ENCODE measurements around the gene PTK6.
"Not testable (repeated sequence)": the region's sequence is repeated elsewhere in the genome, so short reads cannot be mapped to it uniquely, and the experiment has no call there.

The PTK6 gene

DNA sequence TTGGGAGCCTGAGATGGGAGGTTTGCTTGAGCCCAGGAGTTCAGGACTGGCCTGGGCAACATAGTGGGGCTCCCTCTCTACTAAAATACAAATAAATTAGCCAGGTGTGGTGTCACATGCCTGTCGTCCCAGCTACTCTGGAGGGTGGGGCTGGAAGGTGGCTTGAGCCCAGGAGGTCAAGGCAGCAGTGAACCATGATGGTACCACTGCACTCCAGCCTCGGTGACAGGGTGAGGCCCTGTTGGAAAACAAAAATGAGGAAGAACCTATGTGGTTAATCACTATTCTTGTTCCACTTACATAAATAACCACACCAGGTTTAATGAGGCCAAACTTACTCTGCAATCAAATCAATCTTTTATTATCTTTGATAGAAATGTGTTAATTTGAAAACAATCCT, 11.2 kb downstream of the PTK6 start:
- DNase-seq: peak; percentile 36

- no peak for DNase-seq
These were observed 12.0 kb downstream of the PTK6 start for GRCh38 chr20:63525185-63525584.

- DNase-seq: peak; percentile 45
These were observed 14.1 kb downstream of the PTK6 start for GRCh38 chr20:63522981-63523611.

GRCh38 chr20:63522091-63522868, 14.9 kb downstream of the PTK6 start:
- peak; percentile 45 for DNase-seq

DNA sequence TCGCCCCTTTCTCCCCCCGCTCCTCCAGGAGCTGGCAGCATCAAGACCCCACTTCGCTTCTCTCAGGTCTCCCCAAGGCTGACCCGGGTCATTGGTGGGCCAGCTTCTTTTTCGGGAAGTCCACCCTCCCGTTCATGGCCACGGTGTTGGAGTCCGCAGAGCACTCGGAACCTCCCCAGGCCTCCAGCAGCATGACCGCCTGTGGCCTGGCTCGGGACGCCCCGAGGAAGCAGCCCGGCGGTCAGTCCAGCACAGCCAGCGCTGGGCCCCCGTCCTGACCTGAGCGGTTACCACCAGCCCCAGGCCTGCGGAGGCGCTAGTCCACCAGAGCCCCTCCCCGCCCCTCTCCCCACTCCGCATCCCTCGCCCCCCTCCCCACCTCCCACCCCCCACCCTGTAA, 15.6 kb downstream of the PTK6 start:
- peak; percentile 46 for DNase-seq

DNA sequence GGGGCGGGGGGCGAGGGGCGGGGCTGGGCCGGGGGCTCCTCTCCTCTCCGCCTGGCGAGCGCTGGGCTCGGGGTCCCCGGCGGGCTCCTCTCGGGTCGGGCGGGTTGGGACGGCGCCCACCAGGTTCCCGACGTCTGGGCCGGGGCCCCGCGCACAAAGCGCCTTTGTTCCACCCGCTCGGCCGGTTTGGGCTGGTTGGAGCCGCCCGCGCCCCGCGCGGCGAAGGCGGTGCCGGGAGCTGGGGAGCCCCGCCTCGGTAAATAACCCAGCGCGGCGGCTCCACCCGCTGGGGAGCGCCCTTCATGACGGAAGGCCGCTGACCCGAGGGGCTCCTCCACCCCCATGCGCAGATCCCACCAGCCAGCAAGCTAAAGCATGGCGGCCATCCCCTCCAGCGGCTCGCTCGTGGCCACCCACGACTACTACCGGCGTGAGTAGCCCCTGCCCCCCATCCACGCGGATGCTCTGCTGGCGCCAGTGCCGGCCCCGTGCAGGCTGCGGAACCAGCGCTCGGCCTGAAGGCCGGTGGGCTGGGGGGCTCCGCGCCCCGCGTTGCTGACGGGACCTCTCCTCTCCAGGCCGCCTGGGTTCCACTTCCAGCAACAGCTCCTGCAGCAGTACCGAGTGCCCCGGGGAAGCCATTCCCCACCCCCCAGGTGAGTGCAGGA, 16.1 kb downstream of the PTK6 start:
- DNase-seq: peak; percentile 84

DNA sequence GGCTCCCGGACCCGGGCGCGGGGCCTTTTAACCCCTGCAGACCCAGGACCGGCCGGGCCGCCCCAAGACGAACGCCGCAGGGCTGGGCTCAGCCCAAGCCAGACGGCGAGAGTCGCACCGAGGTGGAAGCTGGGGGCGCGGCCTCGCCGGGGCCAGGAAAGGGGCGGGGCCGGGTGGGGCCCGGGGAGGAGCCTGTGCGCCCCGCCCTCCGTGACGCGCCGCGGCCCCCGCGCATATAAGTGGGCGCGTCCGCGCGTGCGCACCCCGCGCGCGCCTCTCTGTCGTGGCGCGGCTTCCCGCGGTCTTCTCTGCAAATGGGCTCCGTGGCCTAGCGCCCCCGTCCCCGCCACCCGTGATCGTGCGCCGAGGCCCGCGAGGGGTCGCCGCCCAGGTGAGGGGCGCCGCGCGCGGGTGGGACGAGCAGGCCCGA, 16.7 kb downstream of the PTK6 start, which contains the start of gene PPDPF:
Gene PPDPF (plus strand): TSS at position 262 of the 430 bp plus-strand sequence. CDS start 544 bp downstream, outside the sequence.
- DNase-seq: peak; percentile 92

GRCh38 chr20:63519668-63520503, 17.3 kb downstream of the PTK6 start:
- DNase-seq: peak; percentile 85

DNA sequence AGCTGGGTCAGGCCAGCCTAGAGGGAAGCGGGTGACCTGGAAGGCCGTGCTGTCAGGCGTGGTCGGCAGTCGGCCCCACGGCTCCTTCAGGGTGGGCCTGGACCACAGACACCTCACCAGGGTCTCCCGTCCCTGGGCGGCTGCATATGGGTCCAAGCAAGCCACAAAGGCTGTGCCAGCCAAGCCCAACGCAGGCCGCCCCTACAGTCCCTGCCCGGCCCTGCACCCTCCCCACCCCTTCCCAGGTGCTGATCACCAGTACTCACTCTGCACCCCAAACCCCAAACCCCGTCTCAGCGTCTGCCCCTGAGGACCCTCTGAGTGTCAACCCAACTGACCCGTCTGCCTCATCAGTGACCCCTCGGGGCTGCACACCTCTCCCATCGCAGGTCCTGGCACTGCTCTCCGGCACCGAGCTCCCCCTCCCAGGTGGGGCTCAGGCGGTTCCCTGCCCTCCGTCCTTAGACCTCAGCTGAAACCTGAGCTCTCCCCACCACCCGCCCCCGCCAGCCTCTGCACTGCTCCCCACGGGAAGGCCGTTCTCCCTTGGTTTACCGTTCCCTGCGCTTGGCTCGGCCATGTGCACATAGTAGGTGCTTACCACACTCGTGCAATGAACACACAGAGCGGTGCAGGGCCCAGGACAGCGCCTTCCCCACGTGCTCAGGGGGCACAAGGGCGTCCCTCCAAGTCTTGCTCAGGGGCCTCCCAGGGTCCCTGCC, 18.1 kb downstream of the PTK6 start:
- DNase-seq: peak; percentile 36

- peak; percentile 44 for DNase-seq
These were observed 18.8 kb downstream of the PTK6 start for GRCh38 chr20:63518351-63518861.

- DNase-seq: peak; percentile 43
These were observed 19.5 kb downstream of the PTK6 start for GRCh38 chr20:63517376-63518309.

DNA sequence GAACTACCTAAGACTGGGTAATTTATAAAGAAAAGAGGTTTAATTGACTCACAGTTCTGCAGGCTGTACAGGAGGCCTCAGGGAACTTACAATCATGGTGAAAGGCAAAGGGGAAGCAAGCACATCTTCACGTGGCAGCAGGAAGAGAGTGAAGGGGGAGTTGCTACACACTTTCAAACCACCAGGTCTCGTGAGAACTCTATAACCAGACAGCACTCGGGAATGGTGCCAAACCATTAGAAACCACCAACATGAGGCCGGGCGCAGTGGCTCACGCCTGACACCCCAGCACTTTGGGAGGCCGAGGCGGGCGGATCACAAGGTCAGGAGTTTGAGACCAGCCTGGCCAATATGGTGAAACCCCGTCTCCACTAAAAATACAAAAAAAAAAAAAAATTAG, 22.7 kb downstream of the PTK6 start:
- DNase-seq: not testable (repeated sequence)

GRCh38 chr20:63513207-63513606, 24.0 kb downstream of the PTK6 start:
- no peak for DNase-seq

DNA sequence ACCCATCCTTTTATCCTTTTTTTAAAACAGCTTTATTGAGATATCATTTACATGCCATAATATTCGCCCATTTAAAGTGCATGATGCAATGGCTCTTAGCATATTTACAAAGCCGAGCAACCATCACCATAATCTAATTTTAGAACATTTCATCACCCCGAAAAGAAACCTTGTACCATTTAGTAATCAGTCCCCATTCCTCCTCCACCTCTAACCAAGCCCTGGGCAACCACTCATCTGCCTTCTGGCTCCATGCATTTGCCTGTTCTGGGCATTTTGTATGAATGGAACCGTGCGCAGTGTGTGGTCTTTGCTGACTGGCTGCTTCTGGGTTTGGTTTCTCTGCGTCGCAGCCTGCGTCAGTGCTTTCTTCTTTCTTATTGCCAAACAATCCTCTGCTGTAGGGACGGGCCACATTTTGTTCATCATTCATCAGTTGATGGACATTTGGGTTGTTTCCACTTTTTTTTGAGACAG, 28.1 kb downstream of the PTK6 start:
- no peak for DNase-seq

- no peak for DNase-seq
These were observed 29.0 kb downstream of the PTK6 start for GRCh38 chr20:63508072-63508768.

DNA sequence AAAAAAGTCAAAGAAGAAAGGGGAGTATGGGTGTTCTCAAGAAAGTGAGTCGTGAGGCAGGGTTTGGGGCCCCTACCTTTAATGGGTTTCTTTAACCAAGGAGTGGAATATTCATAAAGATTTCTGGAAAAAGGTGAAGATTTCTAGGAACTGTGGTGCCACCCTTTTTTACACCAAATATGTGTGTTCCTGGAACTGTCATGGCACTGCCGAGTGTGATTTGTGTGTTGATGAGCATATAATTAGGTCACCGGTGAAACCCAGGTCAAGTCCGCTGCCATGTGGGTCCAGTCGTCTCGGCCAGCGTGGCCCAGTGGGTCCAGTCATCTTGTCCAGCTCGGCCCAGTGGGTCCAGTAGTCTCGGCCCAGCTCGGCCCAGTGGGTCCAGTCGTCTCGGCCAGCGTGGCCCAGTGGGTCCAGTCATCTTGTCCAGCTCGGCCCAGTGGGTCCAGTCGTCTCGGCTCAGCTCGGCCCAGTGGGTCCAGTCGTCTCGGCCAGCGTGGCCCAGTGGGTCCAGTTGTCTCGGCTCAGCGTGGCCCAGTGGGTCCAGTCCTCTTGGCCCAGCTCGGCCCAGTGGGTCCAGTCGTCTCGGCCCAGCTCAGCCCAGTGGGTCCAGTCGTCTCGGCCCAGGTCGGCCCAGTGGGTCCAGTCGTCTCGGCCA, 30.0 kb downstream of the PTK6 start:
- DNase-seq: no peak

DNA sequence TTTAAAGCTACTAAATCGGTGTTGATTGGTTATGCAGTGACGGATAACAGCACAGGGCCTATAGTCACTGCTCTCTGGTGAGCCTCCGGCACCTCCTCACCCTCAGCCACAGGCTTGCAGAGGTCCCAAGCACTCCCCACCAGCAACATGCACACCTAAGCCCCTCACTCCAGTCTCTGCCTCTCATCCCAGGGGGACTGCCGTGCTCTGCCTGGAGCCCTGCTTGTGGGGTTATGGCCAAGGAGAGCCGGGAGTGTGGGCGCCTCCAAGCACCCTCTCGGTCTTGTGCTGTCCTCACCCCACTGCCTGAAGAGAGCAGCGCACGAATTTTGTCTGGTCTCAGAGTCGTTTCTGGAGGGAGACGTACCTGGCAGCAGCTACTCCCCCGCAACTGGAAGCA, 31.5 kb downstream of the PTK6 start:
- no peak for DNase-seq

- DNase-seq: no peak
These were observed 31.9 kb downstream of the PTK6 start for GRCh38 chr20:63505281-63505680.

DNA sequence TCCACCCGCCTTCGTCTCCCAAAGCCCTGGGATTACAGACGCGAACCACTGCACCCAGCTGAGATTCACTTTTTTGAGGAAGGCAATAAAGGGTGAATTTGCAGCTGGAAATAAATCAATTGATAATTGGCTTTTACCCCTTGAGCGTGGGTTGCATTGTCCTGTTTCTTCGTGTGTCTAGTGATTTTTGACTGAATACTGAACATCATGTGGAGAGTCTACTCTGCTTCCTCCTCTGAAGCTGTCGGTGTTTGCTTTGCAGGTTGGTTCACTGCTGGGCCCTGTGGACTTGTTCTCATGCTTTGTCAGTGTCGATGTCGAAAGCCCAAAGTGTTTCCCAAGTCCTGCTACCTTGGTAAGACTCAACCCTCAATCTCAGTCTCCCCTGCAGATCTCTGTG, 32.5 kb downstream of the PTK6 start:
- no peak for DNase-seq
